Caco-2 (cell line): ENCODE data around the gene WDR76. TPM values are rescaled to one million over a fixed set of nuclear protein-coding genes. Genes with fewer than 3 reads are reported as not detected.

Experiments
- BruUV-seq: library from RNA; stranded (reverse); fragments of 400-500 nt; replicated peaks from 2 replicates; lab custom pipeline; 2021; lab: Mats Ljungman, UMichigan
- CTCF ChIA-PET: fragments of 300-600 bp; sonication (Branson Sonifier 250); formaldehyde crosslinking; loops from one replicate; lab custom pipeline; 2022; ENCODE audit warnings: antibody characterized with exemption; lab: Charles Lee
- POLR2A ChIA-PET: fragments of 300-600 bp; sonication (Branson Sonifier 250); formaldehyde crosslinking; loops from one replicate; lab custom pipeline; 2022; ENCODE audit warnings: antibody characterized with exemption; lab: Charles Lee
- DNase-seq, 2 experiments: peaks; one replicate each; pipeline versions ENCODE4 v3.0.0 to v3.0.0-alpha.2; 2020 to 2022
- H3K27me3 ChIP-seq: replicated peaks from 2 replicates; pipeline ENCODE4 v1.6.0; 2011; ENCODE audit warnings: low read length; ENCODE audit not compliant: control insufficient read depth, insufficient read depth
- H3K36me3 ChIP-seq: 2 replicates; pipeline ENCODE4 v1.5.1; 2011; ENCODE audit warnings: low read length; ENCODE audit not compliant: control insufficient read depth, insufficient read depth
- H3K4me1 ChIP-seq: fragments of 250-450 bp; sonication (Bioruptor Pico); 2 replicates; pipeline ENCODE4 v1.5.1; 2020; ENCODE audit warnings: mild to moderate bottlenecking
- H3K4me3 ChIP-seq: 2 replicates; pipeline ENCODE4 v1.5.1; 2011; ENCODE audit warnings: low read depth, mild to moderate bottlenecking, control low read depth, low read length
- H3K9me3 ChIP-seq: fragments of 250-450 bp; sonication (Bioruptor Pico); 2 replicates; pipeline ENCODE4 v1.5.1; 2020; ENCODE audit warnings: mild to moderate bottlenecking, moderate library complexity
- H3K27ac Mint-ChIP-seq: one replicate; pipeline ENCODE4 v1.8.0; 2022; ENCODE audit warnings: mixed read lengths; ENCODE audit not compliant: unreplicated experiment
- H3K27me3 Mint-ChIP-seq: one replicate; pipeline ENCODE4 v1.8.0; 2022; ENCODE audit warnings: mixed read lengths; ENCODE audit not compliant: insufficient read depth, unreplicated experiment
- H3K36me3 Mint-ChIP-seq: one replicate; pipeline ENCODE4 v1.8.0; 2022; ENCODE audit warnings: mild to moderate bottlenecking, mixed read lengths; ENCODE audit not compliant: insufficient read depth, unreplicated experiment
- H3K4me1 Mint-ChIP-seq: one replicate; pipeline ENCODE4 v1.8.0; 2022; ENCODE audit warnings: low read depth, mixed read lengths; ENCODE audit not compliant: unreplicated experiment
- H3K4me3 Mint-ChIP-seq: one replicate; pipeline ENCODE4 v1.8.0; 2022; ENCODE audit warnings: mild to moderate bottlenecking, moderate library complexity, mixed read lengths; ENCODE audit not compliant: unreplicated experiment
- H3K9me3 Mint-ChIP-seq: one replicate; pipeline ENCODE4 v1.8.0; 2022; ENCODE audit warnings: mixed read lengths; ENCODE audit not compliant: unreplicated experiment
- CTCF ChIP-seq, 2 experiments: fragments of 200-600 bp in 1 of 2; IDR thresholded peaks; 1 replicate in 1 of 2; 2 replicates in 1 of 2; pipeline versions ENCODE4 v1.5.1 to v1.8.0; 2011 to 2022; ENCODE audit warnings: antibody characterized with exemption in 1 of 2, control low read depth in 1 of 2, inconsistent platforms in 1 of 2, low read depth in 1 of 2, low read length in 1 of 2, mild to moderate bottlenecking in 1 of 2, moderate library complexity in 1 of 2; ENCODE audit not compliant: insufficient read depth in 1 of 2, severe bottlenecking in 1 of 2, unreplicated experiment in 1 of 2
- intact Hi-C: fragments of 100-400 bp; cut with micrococcal nuclease; formaldehyde crosslinking; loops from one replicate; pipeline ENCODE4 v1.10.0; 2022; ENCODE audit not compliant: unreplicated experiment
- microRNA-seq: library from miRNA; unstranded; fragments of <30 nt; microRNA quantifications from one replicate; pipeline ENCODE4 v1.2.0, GENCODE V29; 2022
- total RNA-seq: library from RNA; stranded (reverse); gene quantifications from 2 replicates; pipeline ENCODE4 v1.2.3, GENCODE V29; 2022

WDR76 gene
- total RNA-seq, 1 experiment from 2014 or later: 26.9 TPM

- Histone ChIP-seq H3K4me3 (no peak overlapping the region), H3K4me1 (peaks cover 9% of the 10 kb centered on the region; the same call in 1 of the 2 replicates), H3K27me3 (no peaks in the 10 kb centered on the region), H3K9me3 (no peaks in the 10 kb centered on the region), H3K36me3 (no peaks in the 10 kb centered on the region)
- intact Hi-C loops: no loop called here
- ChIA-PET CTCF (no interaction called here), POLR2A (no interaction called here)
- Mint-ChIP-seq H3K4me1 (peaks cover 18% of the 10 kb centered on the region), H3K4me3 (no peak overlapping the region), H3K27me3 (no peaks in the 10 kb centered on the region), H3K9me3 (no peaks in the 10 kb centered on the region), H3K36me3 (peaks cover 8% of the 10 kb centered on the region), H3K27ac (no peak overlapping the region)
- DNase-seq: no peak
- no TSS peak for BruUV-seq
- TF ChIP-seq CTCF (IDR thresholded peaks at IDR 0.05; ENCODE audit: insufficient read depth in 1 of 2, low read depth in 1 of 2, low read length in 1 of 2, severe bottlenecking in 1 of 2, unreplicated experiment in 1 of 2): no peak
Observed at GRCh38 chr15:43915631-43916325, 89.0 kb downstream of the WDR76 start.

- BruUV-seq: no TSS peak
- DNase-seq: no peak
- ChIA-PET CTCF (no interaction called here), POLR2A (no interaction called here)
- Mint-ChIP-seq H3K4me1 (peaks cover 18% of the 10 kb centered on the region), H3K27me3 (no peaks in the 10 kb centered on the region), H3K27ac (no peak overlapping the region), H3K9me3 (no peaks in the 10 kb centered on the region), H3K4me3 (no peak overlapping the region), H3K36me3 (peaks cover 10% of the 10 kb centered on the region)
- intact Hi-C loops: no loop called here
- no peaks in the 10 kb centered on the region for H3K36me3 ChIP-seq
- peaks cover 9% of the 10 kb centered on the region; the same call in 1 of the 2 replicates for H3K4me1 ChIP-seq
- H3K9me3 ChIP-seq: no peaks in the 10 kb centered on the region
- H3K27me3 ChIP-seq: no peaks in the 10 kb centered on the region
- no peak for TF ChIP-seq CTCF (IDR thresholded peaks at IDR 0.05; ENCODE audit: insufficient read depth in 1 of 2, low read depth in 1 of 2, low read length in 1 of 2, severe bottlenecking in 1 of 2, unreplicated experiment in 1 of 2)
- H3K4me3 ChIP-seq: no peak overlapping the region
Observed at GRCh38 chr15:43916326-43916660, 89.5 kb downstream of the WDR76 start.

Small RNA genes lying within 50 kb of the gene (microRNA-seq; reads per million reads assigned to microRNA genes)
- not detected for gene MIR1282

Other genes starting within 250 kb of the WDR76 start
- 36.3 and 38.9 TPM in 2 replicates for gene PPIP5K1, start 236.8 kb upstream of the WDR76 start, total RNA-seq
- gene CKMT1B, start 233.0 kb upstream of the WDR76 start, total RNA-seq: 0.93 and 1.6 TPM in 2 replicates
- 0.07 TPM in 1 of 2 replicates, not detected in the other for gene STRC, start 208.2 kb upstream of the WDR76 start, total RNA-seq
- gene CATSPER2, start 178.2 kb upstream of the WDR76 start, total RNA-seq: 1.4 and 2.4 TPM in 2 replicates
- gene CKMT1A, start 133.1 kb upstream of the WDR76 start, total RNA-seq: 1.5 and 3.0 TPM in 2 replicates
- gene PDIA3, start 80.6 kb upstream of the WDR76 start, total RNA-seq: 545 and 548 TPM in 2 replicates
- gene ELL3, start 50.0 kb upstream of the WDR76 start, total RNA-seq: 0.18 TPM in 1 of 2 replicates, not detected in the other
- 816 and 823 TPM in 2 replicates for gene SERF2, start 34.7 kb upstream of the WDR76 start, total RNA-seq
- 0.21 and 0.23 TPM in 2 replicates for gene SERINC4, start 26.8 kb upstream of the WDR76 start, total RNA-seq
- gene HYPK, start 26.4 kb upstream of the WDR76 start, total RNA-seq: 17.9 and 20.4 TPM in 2 replicates
- 37.1 and 37.4 TPM in 2 replicates for gene MFAP1, start 2.3 kb upstream of the WDR76 start, total RNA-seq